HEK293 (cell line): ENCODE measurements around the gene SIGLEC15.

Experiments
- KLF7 ChIP-seq: fragments of 450-650 bp; formaldehyde crosslinking; IDR thresholded peaks from 2 replicates; pipeline ENCODE4 v1.5.1; 2016; ENCODE audit warnings: missing biosample characterization, missing genetic modification characterization, borderline replicate concordance
- PRDM2 ChIP-seq: fragments of 450-650 bp; formaldehyde crosslinking; IDR thresholded peaks from 2 replicates; pipeline ENCODE4 v1.5.1; 2016; ENCODE audit warnings: missing biosample characterization, missing genetic modification characterization, borderline replicate concordance
- SP2 ChIP-seq: fragments of 450-650 bp; formaldehyde crosslinking; IDR thresholded peaks from 2 replicates; pipeline ENCODE4 v1.5.1; 2016; ENCODE audit warnings: missing biosample characterization, missing genetic modification characterization
- YY1 ChIP-seq: fragments of 450-650 bp; formaldehyde crosslinking; IDR thresholded peaks from 2 replicates; pipeline ENCODE4 v1.5.1; 2018; ENCODE audit warnings: missing biosample characterization, missing genetic modification characterization
- ZNF140 ChIP-seq: fragments of 450-650 bp; formaldehyde crosslinking; IDR thresholded peaks from 2 replicates; pipeline ENCODE4 v1.5.1; 2016; ENCODE audit warnings: missing biosample characterization, missing genetic modification characterization
- ZNF175 ChIP-seq: fragments of 450-650 bp; formaldehyde crosslinking; IDR thresholded peaks from 2 replicates; pipeline ENCODE4 v1.5.1; 2016; ENCODE audit warnings: missing biosample characterization, missing genetic modification characterization
- ZNF202 ChIP-seq: fragments of 450-650 bp; formaldehyde crosslinking; IDR thresholded peaks from 2 replicates; pipeline ENCODE4 v1.5.1; 2016; ENCODE audit warnings: missing biosample characterization, missing genetic modification characterization, borderline replicate concordance
- ZNF239 ChIP-seq: fragments of 450-650 bp; formaldehyde crosslinking; IDR thresholded peaks from 2 replicates; pipeline ENCODE4 v1.5.1; 2016; ENCODE audit warnings: missing biosample characterization, missing genetic modification characterization
- ZNF394 ChIP-seq: fragments of 450-650 bp; formaldehyde crosslinking; IDR thresholded peaks from 2 replicates; pipeline ENCODE4 v1.5.1; 2016; ENCODE audit warnings: missing biosample characterization, missing genetic modification characterization, mild to moderate bottlenecking, moderate library complexity, borderline replicate concordance
- ZNF549 ChIP-seq: fragments of 450-650 bp; IDR thresholded peaks from 2 replicates; pipeline ENCODE4 v1.5.1; 2018; ENCODE audit warnings: missing biosample characterization, missing genetic modification characterization, mild to moderate bottlenecking, inconsistent platforms, moderate library complexity
- ZNF561 ChIP-seq: fragments of 450-650 bp; IDR thresholded peaks from 2 replicates; pipeline ENCODE4 v1.5.1; 2018; ENCODE audit warnings: missing biosample characterization, missing genetic modification characterization, borderline replicate concordance
- ZNF785 ChIP-seq: fragments of 450-650 bp; formaldehyde crosslinking; IDR thresholded peaks from 2 replicates; pipeline ENCODE4 v1.5.1; 2016; ENCODE audit warnings: missing biosample characterization, missing genetic modification characterization

GRCh38 chr18:45833846-45834245 is 8.4 kb downstream of the SIGLEC15 start:
- TF ChIP-seq ZNF239 (tag by site-specific recombination) (no peak), ZNF394 (tag by site-specific recombination) (no peak), ZNF785 (tag by site-specific recombination) (no peak), KLF7 (tag by site-specific recombination) (no peak), ZNF175 (tag by site-specific recombination) (no peak), SP2 (tag by site-specific recombination) (no peak), ZNF549 (tag by site-specific recombination) (no peak), ZNF140 (tag by site-specific recombination) (no peak), PRDM2 (tag by site-specific recombination) (no peak), ZNF561 (tag by site-specific recombination) (no peak), ZNF202 (no peak), YY1 (tag by site-specific recombination) (no peak)
